HL-60 (cell line): ENCODE measurements around the gene RPH3AL.

Experiments
- DNase-seq, 2 experiments: peaks; one replicate each; pipeline ENCODE4 v3.0.0-alpha.2; 2010 to 2020; ENCODE audit warnings: low read depth in 1 of 2, low spot score in 1 of 2
- H3K27ac ChIP-seq: fragments of 250-450 bp; sonication (Bioruptor Pico); replicated peaks from 2 replicates; pipeline ENCODE4 v1.5.1; 2020; ENCODE audit warnings: mild to moderate bottlenecking, moderate library complexity
- H3K27me3 ChIP-seq: fragments of 250-450 bp; sonication (Bioruptor Pico); 2 replicates; pipeline ENCODE4 v1.5.1; 2021; ENCODE audit warnings: mild to moderate bottlenecking, moderate library complexity; ENCODE audit not compliant: insufficient read depth, poor library complexity, severe bottlenecking
- H3K4me3 ChIP-seq: replicated peaks from 2 replicates; pipeline ENCODE4 v1.5.1; 2011; ENCODE audit warnings: mild to moderate bottlenecking, control low read depth, low read length; ENCODE audit not compliant: insufficient read depth
- GABPA ChIP-seq: IDR thresholded peaks from 2 replicates; pipeline ENCODE4 v1.6.1; 2012; ENCODE audit warnings: low read depth
- POLR2AphosphoS5 ChIP-seq: IDR thresholded peaks from 2 replicates; pipeline ENCODE4 v1.6.1; 2012; ENCODE audit warnings: low read depth
- SPI1 ChIP-seq: IDR thresholded peaks from 2 replicates; pipeline ENCODE4 v1.6.1; 2012; ENCODE audit warnings: low read depth, mild to moderate bottlenecking, borderline replicate concordance
- TF ChIP-seq, protein P1 (sequence below): IDR thresholded peaks from 2 replicates; pipeline ENCODE4 v1.6.1; 2012; ENCODE audit warnings: low read depth; ENCODE audit not compliant: insufficient replicate concordance
- TF ChIP-seq, protein P2 (sequence below): IDR thresholded peaks from one replicate; pipeline ENCODE4 v1.5.1; 2011; ENCODE audit warnings: low read length, control low read depth, inconsistent platforms; ENCODE audit not compliant: insufficient read depth

The RPH3AL gene

DNA sequence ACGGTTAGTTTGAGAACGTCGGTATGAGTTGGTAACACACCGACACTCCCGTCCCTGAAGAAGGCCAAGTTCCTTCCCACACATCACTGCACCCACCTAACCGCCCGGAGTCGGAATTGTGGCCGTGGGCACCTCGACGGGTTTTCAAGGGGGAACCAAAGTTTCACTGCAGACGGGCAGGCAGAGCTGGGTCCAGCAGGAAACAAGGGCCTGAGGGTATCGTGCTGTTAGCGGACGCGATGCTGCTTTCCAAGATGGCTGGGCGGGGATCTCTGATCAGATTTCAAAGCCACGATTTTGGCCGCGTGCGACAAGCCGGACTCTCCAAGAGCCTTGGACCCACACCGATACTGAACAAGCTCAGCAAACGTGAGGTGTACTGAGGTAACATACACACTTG is 88.8 kb downstream of the RPH3AL start:
- no peak for DNase-seq
- Histone ChIP-seq H3K27ac (no peak overlapping the region), H3K27me3 (no peaks in the 10 kb centered on the region), H3K4me3 (no peak overlapping the region)
- TF ChIP-seq POLR2AphosphoS5 (no peak), SPI1 (no peak), GABPA (no peak)
- TF ChIP-seq, protein P1, sequence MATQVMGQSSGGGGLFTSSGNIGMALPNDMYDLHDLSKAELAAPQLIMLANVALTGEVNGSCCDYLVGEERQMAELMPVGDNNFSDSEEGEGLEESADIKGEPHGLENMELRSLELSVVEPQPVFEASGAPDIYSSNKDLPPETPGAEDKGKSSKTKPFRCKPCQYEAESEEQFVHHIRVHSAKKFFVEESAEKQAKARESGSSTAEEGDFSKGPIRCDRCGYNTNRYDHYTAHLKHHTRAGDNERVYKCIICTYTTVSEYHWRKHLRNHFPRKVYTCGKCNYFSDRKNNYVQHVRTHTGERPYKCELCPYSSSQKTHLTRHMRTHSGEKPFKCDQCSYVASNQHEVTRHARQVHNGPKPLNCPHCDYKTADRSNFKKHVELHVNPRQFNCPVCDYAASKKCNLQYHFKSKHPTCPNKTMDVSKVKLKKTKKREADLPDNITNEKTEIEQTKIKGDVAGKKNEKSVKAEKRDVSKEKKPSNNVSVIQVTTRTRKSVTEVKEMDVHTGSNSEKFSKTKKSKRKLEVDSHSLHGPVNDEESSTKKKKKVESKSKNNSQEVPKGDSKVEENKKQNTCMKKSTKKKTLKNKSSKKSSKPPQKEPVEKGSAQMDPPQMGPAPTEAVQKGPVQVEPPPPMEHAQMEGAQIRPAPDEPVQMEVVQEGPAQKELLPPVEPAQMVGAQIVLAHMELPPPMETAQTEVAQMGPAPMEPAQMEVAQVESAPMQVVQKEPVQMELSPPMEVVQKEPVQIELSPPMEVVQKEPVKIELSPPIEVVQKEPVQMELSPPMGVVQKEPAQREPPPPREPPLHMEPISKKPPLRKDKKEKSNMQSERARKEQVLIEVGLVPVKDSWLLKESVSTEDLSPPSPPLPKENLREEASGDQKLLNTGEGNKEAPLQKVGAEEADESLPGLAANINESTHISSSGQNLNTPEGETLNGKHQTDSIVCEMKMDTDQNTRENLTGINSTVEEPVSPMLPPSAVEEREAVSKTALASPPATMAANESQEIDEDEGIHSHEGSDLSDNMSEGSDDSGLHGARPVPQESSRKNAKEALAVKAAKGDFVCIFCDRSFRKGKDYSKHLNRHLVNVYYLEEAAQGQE = no peak
- TF ChIP-seq, protein P2, sequence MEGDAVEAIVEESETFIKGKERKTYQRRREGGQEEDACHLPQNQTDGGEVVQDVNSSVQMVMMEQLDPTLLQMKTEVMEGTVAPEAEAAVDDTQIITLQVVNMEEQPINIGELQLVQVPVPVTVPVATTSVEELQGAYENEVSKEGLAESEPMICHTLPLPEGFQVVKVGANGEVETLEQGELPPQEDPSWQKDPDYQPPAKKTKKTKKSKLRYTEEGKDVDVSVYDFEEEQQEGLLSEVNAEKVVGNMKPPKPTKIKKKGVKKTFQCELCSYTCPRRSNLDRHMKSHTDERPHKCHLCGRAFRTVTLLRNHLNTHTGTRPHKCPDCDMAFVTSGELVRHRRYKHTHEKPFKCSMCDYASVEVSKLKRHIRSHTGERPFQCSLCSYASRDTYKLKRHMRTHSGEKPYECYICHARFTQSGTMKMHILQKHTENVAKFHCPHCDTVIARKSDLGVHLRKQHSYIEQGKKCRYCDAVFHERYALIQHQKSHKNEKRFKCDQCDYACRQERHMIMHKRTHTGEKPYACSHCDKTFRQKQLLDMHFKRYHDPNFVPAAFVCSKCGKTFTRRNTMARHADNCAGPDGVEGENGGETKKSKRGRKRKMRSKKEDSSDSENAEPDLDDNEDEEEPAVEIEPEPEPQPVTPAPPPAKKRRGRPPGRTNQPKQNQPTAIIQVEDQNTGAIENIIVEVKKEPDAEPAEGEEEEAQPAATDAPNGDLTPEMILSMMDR = no peak

DNA sequence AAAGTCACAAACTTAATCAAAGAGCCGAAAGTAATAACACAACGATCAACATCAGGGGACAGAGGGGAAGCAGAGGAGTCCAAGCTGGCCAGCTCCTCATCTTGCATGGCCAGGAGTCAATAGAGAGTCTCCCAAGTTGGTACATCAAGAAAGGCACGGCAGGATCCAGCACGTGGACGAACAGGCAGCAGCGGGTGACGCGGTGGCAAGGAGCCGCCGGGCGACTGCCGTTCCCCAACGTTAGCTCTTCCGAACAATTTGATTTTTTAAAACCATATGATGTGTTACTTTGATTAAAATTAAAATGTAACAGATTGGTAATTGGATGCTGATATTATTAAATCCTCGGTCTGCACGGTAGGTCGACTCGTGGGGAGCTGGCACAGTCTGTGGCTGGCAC is 89.3 kb downstream of the RPH3AL start:
- H3K27me3 ChIP-seq = no peaks in the 10 kb centered on the region
- DNase-seq = no peak
- H3K27ac ChIP-seq = no peak overlapping the region
- no peak overlapping the region for H3K4me3 ChIP-seq
- TF ChIP-seq POLR2AphosphoS5 (no peak), SPI1 (no peak), GABPA (no peak)
- TF ChIP-seq, protein P1 = no peak
- TF ChIP-seq, protein P2 = no peak

DNA sequence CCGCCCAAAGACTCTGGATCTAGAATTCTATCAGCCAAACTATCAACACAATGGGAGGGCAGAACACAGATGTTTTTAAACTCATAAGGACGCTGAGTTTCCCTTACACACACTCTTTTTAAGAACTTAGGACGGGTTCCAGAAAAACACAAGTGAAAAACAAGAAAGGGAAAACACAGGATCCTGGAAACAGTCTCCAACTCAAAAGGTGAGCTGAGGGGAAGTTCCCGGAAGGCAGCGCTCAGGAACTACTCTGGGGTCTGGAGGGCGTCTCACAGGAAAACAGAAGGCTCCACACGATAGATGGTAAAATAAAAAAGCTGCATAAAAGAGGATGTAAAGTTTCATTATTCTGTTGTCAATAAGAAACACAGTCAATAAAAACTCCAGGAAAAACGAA is 91.0 kb downstream of the RPH3AL start:
- no peak for DNase-seq
- Histone ChIP-seq H3K4me3 (no peak overlapping the region), H3K27me3 (no peaks in the 10 kb centered on the region), H3K27ac (no peak overlapping the region)
- TF ChIP-seq, protein P1 = no peak
- TF ChIP-seq POLR2AphosphoS5 (no peak), GABPA (no peak), SPI1 (no peak)
- TF ChIP-seq, protein P2 = no peak
